Astrocyte of the cerebellum (primary cell): ENCODE results near the gene WDR1.

Experiments used
- DNase-seq: peaks from one replicate; pipeline ENCODE4 v3.0.0-alpha.2; 2011; ENCODE audit warnings: low read depth
- H3K4me3 ChIP-seq: 2 replicates; pipeline ENCODE4 v1.5.1; 2011; ENCODE audit warnings: mild to moderate bottlenecking, low read depth, low read length, moderate library complexity
- CTCF ChIP-seq: IDR thresholded peaks from 2 replicates; pipeline ENCODE4 v1.5.1; 2012; ENCODE audit warnings: low read length, low read depth, moderate library complexity, mild to moderate bottlenecking; ENCODE audit errors: missing control alignments
- in situ Hi-C: cut with HindIII; loops from 2 replicates; pipeline ENCODE4 v1.10.0; 2017; ENCODE audit warnings: low sequenced_read_pairs

WDR1 gene

GRCh38 chr4:10066670-10067651, 49.6 kb downstream of the WDR1 start:
- in situ Hi-C loops, result no loop called here
- TF ChIP-seq CTCF, result no peak
- H3K4me3 ChIP-seq, result no peak overlapping the region
- no peak for DNase-seq

GRCh38 chr4:10066206-10066605, 50.4 kb downstream of the WDR1 start:
- no peak for TF ChIP-seq CTCF
- DNase-seq, result no peak
- in situ Hi-C loops, result no loop called here
- no peak overlapping the region for H3K4me3 ChIP-seq

GRCh38 chr4:10063544-10064300, 52.9 kb downstream of the WDR1 start:
- peak; percentile 70 for DNase-seq
- peak; percentile 86 for TF ChIP-seq CTCF
- no peak overlapping the region for H3K4me3 ChIP-seq
- in situ Hi-C loops, result no loop called here

- DNase-seq, result no peak
- in situ Hi-C loops, result no loop called here
- no peak overlapping the region for H3K4me3 ChIP-seq
- no peak for TF ChIP-seq CTCF
Measured at GRCh38 chr4:10061650-10062415, 54.8 kb downstream of the WDR1 start.

GRCh38 chr4:10058371-10058770, 58.2 kb downstream of the WDR1 start:
- DNase-seq, result no peak
- H3K4me3 ChIP-seq, result no peak overlapping the region
- in situ Hi-C loops, result no loop called here
- no peak for TF ChIP-seq CTCF

- no peak for TF ChIP-seq CTCF
- no peak overlapping the region for H3K4me3 ChIP-seq
- no peak for DNase-seq
- in situ Hi-C loops, result no loop called here
Measured at GRCh38 chr4:10057023-10057395, 59.6 kb downstream of the WDR1 start.
